ENCODE results near the gene SMCO2. TPM values are rescaled to one million over a fixed set of nuclear protein-coding genes. Genes with fewer than 3 reads are reported as not detected.

Gene SMCO2
- total RNA-seq, 1 donor from 2014 or later = not detected

DNA sequence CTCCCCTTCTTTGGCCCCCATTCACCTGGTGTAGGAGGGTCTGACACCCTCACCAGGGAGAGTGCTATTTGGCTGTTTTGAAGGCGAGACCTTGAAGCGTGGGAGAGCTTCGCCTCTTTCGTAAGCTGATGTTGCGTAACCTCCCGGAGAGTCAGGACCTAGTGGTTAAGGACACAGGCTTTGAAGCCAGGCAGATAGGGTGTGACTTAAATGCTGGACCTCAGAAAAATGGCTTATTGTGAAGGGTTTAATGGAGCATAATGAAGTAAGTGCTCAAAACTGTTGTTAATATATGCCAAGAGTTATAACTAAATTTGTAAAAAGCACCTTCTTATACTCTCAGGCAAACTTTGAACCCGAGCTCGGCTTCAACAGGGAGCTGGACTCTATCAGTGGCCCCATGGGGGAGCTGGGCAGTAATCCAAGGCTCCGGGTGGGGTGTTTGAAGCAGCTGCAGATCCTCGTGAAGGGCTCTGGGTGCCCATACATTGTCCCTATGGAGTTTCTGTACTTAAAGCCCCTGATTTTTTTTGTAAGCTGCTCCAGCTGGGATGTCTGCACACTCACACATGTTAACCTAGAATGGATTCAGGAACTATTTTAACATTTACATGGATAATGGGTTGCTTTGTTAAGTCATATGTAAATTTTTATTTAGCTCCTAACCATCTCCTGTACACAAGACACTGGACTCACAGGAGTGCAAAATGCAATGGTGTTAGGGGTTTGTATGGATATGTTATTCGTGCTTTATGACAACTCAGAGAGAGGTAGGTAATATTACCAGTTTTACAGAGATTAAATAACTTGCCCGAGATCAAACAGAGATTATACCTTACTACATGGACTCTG is 103.5 kb downstream of the SMCO2 start:
- Histone ChIP-seq H3K4me1 (peaks cover 12 to 76% of the 10 kb centered on the region in 2 donors), H3K9me3 (no peaks in the 10 kb centered on the region), H3K4me3 (peak overlapping the region in 1 of 2 donors; percentile 37), H3K36me3 (no peaks in the 10 kb centered on the region), H3K27me3 (no peaks in the 10 kb centered on the region), H3K27ac (peak overlapping the region; percentile 73 to 76)
- TF ChIP-seq CTCF (IDR thresholded peaks at IDR 0.05) = no peak
- intact Hi-C loops (cut with DNase I) = loop anchor here (1.0 to 2.0 kb wide), 3 partner anchors 25 to 77 kb away; no protein-coding TSS in a partner anchor
- peak; percentile 31 to 94 for DNase-seq (ENCODE audit: low spot score in 2 of 2)

- Histone ChIP-seq H3K27ac (peak overlapping the region; percentile 73 to 76), H3K36me3 (no peaks in the 10 kb centered on the region), H3K27me3 (no peaks in the 10 kb centered on the region), H3K9me3 (no peaks in the 10 kb centered on the region), H3K4me3 (no peak overlapping the region), H3K4me1 (peaks cover 9 to 71% of the 10 kb centered on the region in 2 donors)
- no peak for TF ChIP-seq CTCF (IDR thresholded peaks at IDR 0.05)
- DNase-seq (ENCODE audit: low spot score in 2 of 2) = no peak
- intact Hi-C loops (cut with DNase I) = no loop called here
Measured at GRCh38 chr12:27550653-27550975, 104.1 kb downstream of the SMCO2 start.

GRCh38 chr12:27551172-27551840 is 104.8 kb downstream of the SMCO2 start:
- TF ChIP-seq CTCF (IDR thresholded peaks at IDR 0.05) = no peak
- no peak for DNase-seq (ENCODE audit: low spot score in 2 of 2)
- Histone ChIP-seq H3K4me3 (no peak overlapping the region), H3K4me1 (peaks cover 9 to 69% of the 10 kb centered on the region in 2 donors), H3K27ac (peak overlapping the region; percentile 58 to 65), H3K36me3 (no peaks in the 10 kb centered on the region), H3K9me3 (no peaks in the 10 kb centered on the region), H3K27me3 (no peaks in the 10 kb centered on the region)
- intact Hi-C loops (cut with DNase I) = no loop called here

Other genes with a start within 250 kb of the SMCO2 start
- 137 TPM for gene STK38L, start 202.4 kb upstream of the SMCO2 start, total RNA-seq
- gene BMAL2, start 113.9 kb upstream of the SMCO2 start, total RNA-seq = 5.6 TPM
- gene PPFIBP1, start 77.5 kb downstream of the SMCO2 start, total RNA-seq = 56.4 TPM
- not detected for gene REP15, start 249.7 kb downstream of the SMCO2 start, total RNA-seq